ENCODE data around the gene PKNOX2. TPM values are rescaled to one million over a fixed set of nuclear protein-coding genes. Genes with fewer than 3 reads are reported as not detected.

Gene PKNOX2
- total RNA-seq, 1 donor from 2014 or later, result 8.7 TPM

DNA sequence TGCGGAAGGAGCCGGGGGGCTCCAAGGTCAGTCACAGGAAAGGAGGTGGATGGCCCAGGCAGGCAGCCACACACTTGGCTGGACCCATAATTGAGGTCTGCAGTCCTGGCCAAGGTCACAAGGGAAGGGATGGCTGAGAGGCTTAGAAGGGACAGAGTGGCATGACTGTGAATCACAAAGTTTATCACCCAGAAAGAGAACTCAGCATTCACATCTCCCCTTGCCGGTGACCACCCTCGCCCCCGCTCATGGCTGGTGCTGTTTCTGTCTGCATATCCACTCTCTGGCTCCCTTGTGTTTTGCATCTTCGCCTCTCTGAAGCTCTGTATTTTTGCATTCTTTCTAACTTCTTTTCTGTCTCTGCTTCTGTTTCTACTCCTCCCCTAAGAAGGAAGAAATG, 214.0 kb downstream of the PKNOX2 start:
- Mint-ChIP-seq H3K36me3 (ENCODE audit: unreplicated experiment) (no peaks in the 10 kb centered on the region), H3K27ac (ENCODE audit: unreplicated experiment) (no peak overlapping the region), H3K9me3 (ENCODE audit: unreplicated experiment) (peaks cover 3% of the 10 kb centered on the region), H3K4me3 (ENCODE audit: unreplicated experiment) (no peak overlapping the region), H3K4me1 (ENCODE audit: low read depth, unreplicated experiment) (peaks cover 28% of the 10 kb centered on the region), H3K27me3 (ENCODE audit: unreplicated experiment) (no peaks in the 10 kb centered on the region)
- TF ChIP-seq, protein P1, sequence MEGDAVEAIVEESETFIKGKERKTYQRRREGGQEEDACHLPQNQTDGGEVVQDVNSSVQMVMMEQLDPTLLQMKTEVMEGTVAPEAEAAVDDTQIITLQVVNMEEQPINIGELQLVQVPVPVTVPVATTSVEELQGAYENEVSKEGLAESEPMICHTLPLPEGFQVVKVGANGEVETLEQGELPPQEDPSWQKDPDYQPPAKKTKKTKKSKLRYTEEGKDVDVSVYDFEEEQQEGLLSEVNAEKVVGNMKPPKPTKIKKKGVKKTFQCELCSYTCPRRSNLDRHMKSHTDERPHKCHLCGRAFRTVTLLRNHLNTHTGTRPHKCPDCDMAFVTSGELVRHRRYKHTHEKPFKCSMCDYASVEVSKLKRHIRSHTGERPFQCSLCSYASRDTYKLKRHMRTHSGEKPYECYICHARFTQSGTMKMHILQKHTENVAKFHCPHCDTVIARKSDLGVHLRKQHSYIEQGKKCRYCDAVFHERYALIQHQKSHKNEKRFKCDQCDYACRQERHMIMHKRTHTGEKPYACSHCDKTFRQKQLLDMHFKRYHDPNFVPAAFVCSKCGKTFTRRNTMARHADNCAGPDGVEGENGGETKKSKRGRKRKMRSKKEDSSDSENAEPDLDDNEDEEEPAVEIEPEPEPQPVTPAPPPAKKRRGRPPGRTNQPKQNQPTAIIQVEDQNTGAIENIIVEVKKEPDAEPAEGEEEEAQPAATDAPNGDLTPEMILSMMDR (IDR thresholded peaks at IDR 0.05; ENCODE audit: partially characterized antibody, unreplicated experiment), result no peak
- DNase-seq, result no peak

DNA sequence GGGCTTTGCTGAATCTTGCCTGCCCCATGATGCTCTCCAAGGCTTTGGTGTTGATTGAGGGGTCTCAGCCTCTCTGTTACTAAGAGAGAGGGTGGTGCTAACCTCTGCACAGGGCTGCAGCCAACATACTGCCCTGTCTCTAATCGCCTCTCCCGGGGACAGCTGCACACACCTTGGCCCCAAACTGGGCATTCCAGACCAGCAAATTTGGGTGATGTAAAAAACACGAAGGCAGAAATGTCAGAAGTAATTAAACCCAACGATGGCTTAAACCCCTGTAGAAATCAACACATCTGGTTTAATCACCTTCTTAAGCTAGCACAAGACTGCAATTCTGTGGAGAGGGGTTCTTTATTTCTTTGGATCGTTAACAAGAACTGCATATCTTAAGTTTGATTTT, 215.0 kb downstream of the PKNOX2 start:
- no peak for DNase-seq
- peaks cover 27% of the 10 kb centered on the region for H3K4me1 Mint-ChIP-seq (ENCODE audit: low read depth, unreplicated experiment)
- H3K36me3 Mint-ChIP-seq (ENCODE audit: unreplicated experiment), result no peaks in the 10 kb centered on the region
- no peak overlapping the region for H3K27ac Mint-ChIP-seq (ENCODE audit: unreplicated experiment)
- H3K27me3 Mint-ChIP-seq (ENCODE audit: unreplicated experiment), result no peaks in the 10 kb centered on the region
- no peak overlapping the region for H3K4me3 Mint-ChIP-seq (ENCODE audit: unreplicated experiment)
- TF ChIP-seq, protein P1 (IDR thresholded peaks at IDR 0.05; ENCODE audit: partially characterized antibody, unreplicated experiment), result no peak
- peaks cover 3% of the 10 kb centered on the region for H3K9me3 Mint-ChIP-seq (ENCODE audit: unreplicated experiment)

DNA sequence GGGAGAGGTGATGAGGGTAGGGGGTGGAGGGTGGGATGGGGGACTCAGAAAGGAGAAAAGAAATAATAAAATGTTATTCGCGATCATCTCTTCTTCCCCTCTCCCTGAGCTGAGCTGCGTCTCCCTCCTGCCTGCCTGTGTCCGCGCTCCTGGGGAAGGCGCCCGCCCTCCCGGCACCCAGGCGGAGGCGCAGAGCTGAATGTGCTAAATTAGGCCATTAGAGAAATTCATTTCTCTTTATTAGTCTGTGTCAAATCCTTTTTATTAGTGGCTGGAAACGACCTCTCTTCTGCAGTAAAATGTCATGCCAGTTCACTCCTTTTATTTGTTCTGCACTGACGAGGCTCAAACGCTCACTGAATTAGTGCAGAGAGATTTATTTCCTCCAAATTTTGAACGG, 215.4 kb downstream of the PKNOX2 start:
- TF ChIP-seq, protein P1 (IDR thresholded peaks at IDR 0.05; ENCODE audit: partially characterized antibody, unreplicated experiment), result no peak
- Mint-ChIP-seq H3K4me1 (ENCODE audit: low read depth, unreplicated experiment) (peaks cover 25% of the 10 kb centered on the region), H3K9me3 (ENCODE audit: unreplicated experiment) (peaks cover 3% of the 10 kb centered on the region), H3K4me3 (ENCODE audit: unreplicated experiment) (no peak overlapping the region), H3K27ac (ENCODE audit: unreplicated experiment) (no peak overlapping the region), H3K36me3 (ENCODE audit: unreplicated experiment) (no peaks in the 10 kb centered on the region), H3K27me3 (ENCODE audit: unreplicated experiment) (no peaks in the 10 kb centered on the region)
- DNase-seq, result no peak

DNA sequence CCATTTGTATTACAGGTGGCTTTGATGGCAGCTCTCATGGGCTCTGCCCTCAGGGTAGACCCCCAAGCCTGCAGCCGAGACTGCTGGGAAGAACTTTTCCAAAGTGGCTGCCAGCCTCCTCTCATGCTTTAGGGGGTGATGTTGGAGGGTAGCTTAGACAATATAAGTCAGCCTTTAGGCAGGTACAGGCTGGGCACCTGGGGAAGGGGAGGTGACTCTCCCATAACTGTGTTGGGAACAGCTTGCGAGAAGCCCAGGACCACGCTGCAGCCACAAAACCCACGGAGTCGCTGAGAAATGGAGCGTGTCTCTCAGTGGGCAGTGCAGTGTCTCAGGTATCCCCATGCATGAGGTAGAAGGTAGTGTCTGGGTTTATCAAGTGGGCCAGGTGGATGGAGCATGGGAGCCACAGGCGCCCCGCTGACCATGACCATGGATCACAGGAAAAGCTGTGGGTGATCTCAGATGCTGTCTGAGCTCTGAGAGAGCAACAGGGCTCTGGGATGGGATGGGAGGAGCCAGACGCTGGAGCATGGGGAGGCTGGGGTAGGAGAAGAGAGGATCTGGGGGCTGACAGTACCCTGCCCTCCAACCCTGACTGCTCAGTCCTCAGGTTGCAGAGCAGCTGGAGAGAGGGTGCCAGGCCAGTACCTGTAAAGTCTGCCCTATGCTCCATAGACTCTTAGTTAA, 216.3 kb downstream of the PKNOX2 start:
- Mint-ChIP-seq H3K4me3 (ENCODE audit: unreplicated experiment) (no peak overlapping the region), H3K4me1 (ENCODE audit: low read depth, unreplicated experiment) (peaks cover 19% of the 10 kb centered on the region), H3K36me3 (ENCODE audit: unreplicated experiment) (no peaks in the 10 kb centered on the region), H3K27ac (ENCODE audit: unreplicated experiment) (no peak overlapping the region), H3K27me3 (ENCODE audit: unreplicated experiment) (no peaks in the 10 kb centered on the region), H3K9me3 (ENCODE audit: unreplicated experiment) (peaks cover 3% of the 10 kb centered on the region)
- DNase-seq, result no peak
- TF ChIP-seq, protein P1 (IDR thresholded peaks at IDR 0.05; ENCODE audit: partially characterized antibody, unreplicated experiment), result no peak

- DNase-seq, result no peak
- Mint-ChIP-seq H3K36me3 (ENCODE audit: unreplicated experiment) (peaks cover 5% of the 10 kb centered on the region), H3K4me1 (ENCODE audit: low read depth, unreplicated experiment) (peaks cover 13% of the 10 kb centered on the region), H3K27me3 (ENCODE audit: unreplicated experiment) (no peaks in the 10 kb centered on the region), H3K4me3 (ENCODE audit: unreplicated experiment) (no peak overlapping the region), H3K9me3 (ENCODE audit: unreplicated experiment) (peaks cover 3% of the 10 kb centered on the region), H3K27ac (ENCODE audit: unreplicated experiment) (peak overlapping the region; percentile 56)
- TF ChIP-seq, protein P1 (IDR thresholded peaks at IDR 0.05; ENCODE audit: partially characterized antibody, unreplicated experiment), result no peak
These were observed 217.0 kb downstream of the PKNOX2 start for GRCh38 chr11:125381499-125382044.

Measured in glutamatergic neuron (in vitro differentiated cells).